GM23338 (cell line): ENCODE results near the gene DEUP1. TPM values are rescaled to one million over a fixed set of nuclear protein-coding genes. Genes with fewer than 3 reads are reported as not detected.

Experiments used
- ATAC-seq: fragments of 200-7000 bp; cut with Tn5 transposase; 3 replicates; pipeline ENCODE4 v1.9.1; 2020
- DNase-seq: peaks from one replicate; pipeline ENCODE4 v3.0.0-alpha.2; 2015; ENCODE audit warnings: low spot score
- H2AFZ ChIP-seq: fragments of 200-600 bp; sonication (generic); 2 replicates; pipeline ENCODE4 v1.8.0; 2016; ENCODE audit warnings: antibody characterized with exemption, mild to moderate bottlenecking, moderate library complexity
- H3F3A ChIP-seq: fragments of 200-600 bp; sonication (generic); replicated peaks from 2 replicates; pipeline ENCODE4 v1.8.0; 2017; ENCODE audit warnings: antibody characterized with exemption, mixed run types, low read depth
- H3K27ac ChIP-seq: fragments of 200-600 bp; sonication (generic); 2 replicates; pipeline ENCODE4 v1.6.1; 2016; ENCODE audit warnings: low read depth
- H3K27me3 ChIP-seq: fragments of 200-600 bp; sonication (generic); 2 replicates; pipeline ENCODE4 v1.8.0; 2016; ENCODE audit warnings: mild to moderate bottlenecking, mixed run types, moderate library complexity; ENCODE audit not compliant: insufficient read depth
- H3K36me3 ChIP-seq: fragments of 200-600 bp; sonication (generic); 2 replicates; pipeline ENCODE4 v1.8.0; 2016; ENCODE audit warnings: mild to moderate bottlenecking; ENCODE audit not compliant: insufficient read depth
- H3K4me1 ChIP-seq: fragments of 200-600 bp; sonication (generic); 2 replicates; pipeline ENCODE4 v1.8.0; 2016; ENCODE audit warnings: mild to moderate bottlenecking, moderate library complexity; ENCODE audit not compliant: insufficient read depth
- H3K4me2 ChIP-seq: fragments of 200-600 bp; sonication (generic); 2 replicates; pipeline ENCODE4 v1.7.1; 2017; ENCODE audit warnings: mixed run types
- H3K4me3 ChIP-seq: fragments of 200-600 bp; sonication (generic); 2 replicates; pipeline ENCODE4 v1.6.1; 2016; ENCODE audit warnings: mixed run types
- H3K79me2 ChIP-seq: fragments of 200-600 bp; sonication (generic); replicated peaks from 2 replicates; pipeline ENCODE4 v1.8.0; 2017; ENCODE audit warnings: mild to moderate bottlenecking; ENCODE audit not compliant: insufficient read depth
- H3K9me2 ChIP-seq: fragments of 200-600 bp; sonication (generic); 2 replicates; pipeline ENCODE4 v1.8.0; 2017; ENCODE audit not compliant: insufficient read depth
- H4K20me1 ChIP-seq: fragments of 200-600 bp; sonication (generic); replicated peaks from 2 replicates; pipeline ENCODE4 v1.8.0; 2017; ENCODE audit warnings: mild to moderate bottlenecking; ENCODE audit not compliant: insufficient read depth
- H3K27ac Mint-ChIP-seq: 2 replicates; pipeline ENCODE4 v1.8.0; 2020; ENCODE audit warnings: inconsistent platforms, mild to moderate bottlenecking, moderate library complexity, mixed read lengths
- H3K27me3 Mint-ChIP-seq: 3 replicates; pipeline ENCODE4 v1.8.0; 2022; ENCODE audit warnings: low read depth, mild to moderate bottlenecking, moderate library complexity, mixed read lengths, inconsistent platforms; ENCODE audit not compliant: insufficient read depth, poor library complexity
- H3K36me3 Mint-ChIP-seq: 3 replicates; pipeline ENCODE4 v1.8.0; 2021; ENCODE audit warnings: low read depth, mild to moderate bottlenecking, inconsistent platforms, moderate library complexity, mixed read lengths
- H3K4me1 Mint-ChIP-seq: 3 replicates; pipeline ENCODE4 v1.8.0; 2020; ENCODE audit warnings: mild to moderate bottlenecking, inconsistent platforms, mixed read lengths
- H3K4me3 Mint-ChIP-seq: 3 replicates; pipeline ENCODE4 v1.8.0; 2021; ENCODE audit warnings: moderate library complexity, mild to moderate bottlenecking, inconsistent platforms, mixed read lengths
- H3K9me3 Mint-ChIP-seq: 3 replicates; pipeline ENCODE4 v1.8.0; 2020; ENCODE audit warnings: moderate library complexity, mild to moderate bottlenecking, inconsistent platforms, mixed read lengths
- CTCF ChIP-seq, 2 experiments: fragments of 200-600 bp in 1 of 2; sonication (generic) in 1 of 2; conservative IDR thresholded peaks; 2 replicates each; pipeline versions ENCODE4 v1.5.1 to v1.6.1; 2016 to 2017; ENCODE audit warnings: antibody characterized with exemption in 2 of 2, low read depth in 2 of 2, mild to moderate bottlenecking in 2 of 2, moderate library complexity in 1 of 2
- ZNF114 ChIP-seq: fragments of 250-450 bp; sonication (Bioruptor Pico); IDR thresholded peaks from 2 replicates; pipeline ENCODE4 v1.5.0; 2020; ENCODE audit warnings: mild to moderate bottlenecking, moderate library complexity
- ZNF331 ChIP-seq: fragments of 250-450 bp; sonication (Bioruptor Pico); IDR thresholded peaks from 2 replicates; pipeline ENCODE4 v1.5.0; 2020; ENCODE audit warnings: low read depth, mild to moderate bottlenecking, moderate library complexity
- ZNF462 ChIP-seq: fragments of 250-450 bp; sonication (Bioruptor Pico); IDR thresholded peaks from 2 replicates; pipeline ENCODE4 v1.5.0; 2020; ENCODE audit warnings: mild to moderate bottlenecking, moderate library complexity
- polyA plus RNA-seq: library from polyadenylated mRNA; unstranded; fragments of >200 nt; fragmentation: Nextera tagmentation; extraction: Ambion mirVana; gene quantifications from 2 replicates; pipeline ENCODE4 v1.2.1, GENCODE V29; 2016
- total RNA-seq: library from RNA; depleted of rRNA; stranded (reverse); fragments of >200 nt; shearing (Covaris generic); gene quantifications from 2 replicates; pipeline ENCODE4 v1.2.3, GENCODE V29; 2014

Gene DEUP1
- total and polyA plus RNA-seq, 2 experiments from 2014 or later: 0.63 to 1.7 TPM

DNA sequence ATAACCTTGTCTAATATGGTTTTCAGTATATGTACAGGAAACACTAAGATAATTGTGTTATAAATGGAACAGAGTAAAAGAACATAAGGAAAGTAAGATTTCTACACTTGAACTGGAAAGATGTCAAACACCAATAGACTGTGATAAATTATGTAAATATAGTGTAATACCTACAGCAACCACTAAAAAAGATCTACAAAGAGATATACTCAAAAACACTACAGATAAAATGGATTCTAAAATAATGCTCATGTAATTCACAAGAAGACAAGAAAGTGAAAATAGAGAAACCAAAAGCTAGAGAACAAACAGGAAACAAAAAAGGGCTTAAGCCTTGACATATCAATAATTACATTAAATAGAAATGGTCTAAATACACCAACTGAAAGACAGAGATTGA lies 30.9 kb downstream of the DEUP1 start:
- Mint-ChIP-seq H3K27me3 (peaks cover 2% of the 10 kb centered on the region), H3K36me3 (peaks cover 18% of the 10 kb centered on the region; the same call in 2 of the 3 replicates), H3K4me3 (no peak overlapping the region), H3K27ac (no peak overlapping the region), H3K4me1 (no peaks in the 10 kb centered on the region; the same call in 2 of the 3 replicates), H3K9me3 (peaks cover 19% of the 10 kb centered on the region)
- H3K4me1 ChIP-seq: no peaks in the 10 kb centered on the region
- no peak overlapping the region for H3K4me2 ChIP-seq
- H3K36me3 ChIP-seq: no peaks in the 10 kb centered on the region
- no peaks in the 10 kb centered on the region for H3F3A ChIP-seq
- H3K4me3 ChIP-seq: no peak overlapping the region
- no peaks in the 10 kb centered on the region for H3K27me3 ChIP-seq
- no peaks in the 10 kb centered on the region for H4K20me1 ChIP-seq
- H3K9me2 ChIP-seq: no peaks in the 10 kb centered on the region
- no peak overlapping the region for H3K27ac ChIP-seq
- H2AFZ ChIP-seq: no peak overlapping the region
- TF ChIP-seq ZNF462 (no peak), ZNF331 (no peak), CTCF (conservative IDR thresholded peaks at IDR 0.05; ENCODE audit: low read depth in 2 of 2) (0 out of 4 replicates have a peak, but pooled peaks of 1 of the 2 experiments have one; percentile 32)
- H3K79me2 ChIP-seq: no peaks in the 10 kb centered on the region
- ATAC-seq: no peak
- no peak for DNase-seq

GRCh38 chr11:93368022-93368421 lies 37.5 kb downstream of the DEUP1 start:
- no peak overlapping the region for H3K4me3 Mint-ChIP-seq
- Histone ChIP-seq H4K20me1 (no peaks in the 10 kb centered on the region), H3K4me2 (no peak overlapping the region), H3K4me1 (peaks cover 9% of the 10 kb centered on the region), H3K79me2 (no peaks in the 10 kb centered on the region), H3K36me3 (no peaks in the 10 kb centered on the region), H3K4me3 (no peak overlapping the region), H3F3A (no peaks in the 10 kb centered on the region), H3K9me2 (no peaks in the 10 kb centered on the region), H3K27ac (no peak overlapping the region), H3K27me3 (no peaks in the 10 kb centered on the region), H2AFZ (no peak overlapping the region)
- peak in 1 of 2 experiments; percentile 22; a peak in 1 of 4 replicates for TF ChIP-seq CTCF (conservative IDR thresholded peaks at IDR 0.05; ENCODE audit: low read depth in 2 of 2)
- no peak for TF ChIP-seq ZNF114 (CRISPR knock-in tag)
- peaks cover 2% of the 10 kb centered on the region for H3K27me3 Mint-ChIP-seq
- H3K36me3 Mint-ChIP-seq: peaks cover 18% of the 10 kb centered on the region; the same call in 1 of the 3 replicates
- DNase-seq (no peak), ATAC-seq (no peak; the same call in 2 of the 3 replicates)
- H3K4me1 Mint-ChIP-seq: peaks cover 3% of the 10 kb centered on the region; the same call in 2 of the 3 replicates
- peaks cover 18% of the 10 kb centered on the region; the same call in 2 of the 3 replicates for H3K9me3 Mint-ChIP-seq
- H3K27ac Mint-ChIP-seq: no peak overlapping the region
